Effector memory CD4-positive, alpha-beta T cell (primary cell): ENCODE measurements around the gene CLPTM1L.
A peak's percentile ranks its signal among the peaks of the same experiment; 100 is the strongest.

Experiments
- DNase-seq, 3 donors: peaks; one replicate each; pipeline ENCODE4 v3.0.0-alpha.2; 2020
- H3K27ac ChIP-seq: 2 replicates; pipeline ENCODE4 v1.7.0; 2013; ENCODE audit warnings: mild to moderate bottlenecking, low read length, moderate library complexity; ENCODE audit not compliant: insufficient read depth, poor library complexity, severe bottlenecking
- H3K27me3 ChIP-seq: replicated peaks from 2 replicates; pipeline ENCODE4 v1.7.0; 2013; ENCODE audit warnings: mild to moderate bottlenecking, low read length; ENCODE audit not compliant: insufficient read depth, control insufficient read depth, poor library complexity, severe bottlenecking
- H3K36me3 ChIP-seq: 2 replicates; pipeline ENCODE4 v1.7.0; 2013; ENCODE audit warnings: mild to moderate bottlenecking, low read length, moderate library complexity; ENCODE audit not compliant: control insufficient read depth, insufficient read depth
- H3K4me1 ChIP-seq: 2 replicates; pipeline ENCODE4 v1.7.0; 2013; ENCODE audit warnings: low read length, mild to moderate bottlenecking; ENCODE audit not compliant: control insufficient read depth, insufficient read depth, poor library complexity, severe bottlenecking
- H3K4me3 ChIP-seq: 2 replicates; pipeline ENCODE4 v1.7.0; 2013; ENCODE audit warnings: low read length, low read depth, mild to moderate bottlenecking; ENCODE audit not compliant: insufficient read depth, poor library complexity, severe bottlenecking
- H3K9me3 ChIP-seq: 2 replicates; pipeline ENCODE4 v1.7.0; 2013; ENCODE audit warnings: mild to moderate bottlenecking, low read length, moderate library complexity; ENCODE audit not compliant: control insufficient read depth

CLPTM1L gene

DNA sequence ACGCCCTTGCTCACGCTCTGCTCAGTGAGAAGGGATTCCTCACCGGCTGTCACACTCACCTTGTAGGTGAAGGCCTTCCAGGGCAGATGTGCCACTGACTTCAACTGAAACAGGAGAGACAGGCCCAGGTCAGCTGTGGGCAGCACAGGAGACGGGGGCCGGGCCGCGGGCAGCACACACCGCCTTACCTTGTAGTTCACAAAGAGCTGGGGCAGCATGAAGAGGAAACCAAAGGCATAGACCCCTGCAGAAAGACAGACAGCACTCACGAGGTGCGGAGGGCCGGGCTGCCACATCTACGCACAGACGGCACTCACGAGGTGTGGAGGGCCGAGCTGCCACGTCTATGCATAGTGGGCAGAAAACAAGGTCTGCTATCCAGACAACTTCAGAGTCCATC lies 23.3 kb downstream of the CLPTM1L start:
- H3K36me3 ChIP-seq, result peaks cover 62% of the 10 kb centered on the region
- H3K27ac ChIP-seq, result no peak overlapping the region
- peaks cover 4% of the 10 kb centered on the region for H3K4me1 ChIP-seq
- no peak for DNase-seq
- H3K27me3 ChIP-seq, result no peaks in the 10 kb centered on the region
- no peaks in the 10 kb centered on the region for H3K9me3 ChIP-seq
- no peak overlapping the region for H3K4me3 ChIP-seq

DNA sequence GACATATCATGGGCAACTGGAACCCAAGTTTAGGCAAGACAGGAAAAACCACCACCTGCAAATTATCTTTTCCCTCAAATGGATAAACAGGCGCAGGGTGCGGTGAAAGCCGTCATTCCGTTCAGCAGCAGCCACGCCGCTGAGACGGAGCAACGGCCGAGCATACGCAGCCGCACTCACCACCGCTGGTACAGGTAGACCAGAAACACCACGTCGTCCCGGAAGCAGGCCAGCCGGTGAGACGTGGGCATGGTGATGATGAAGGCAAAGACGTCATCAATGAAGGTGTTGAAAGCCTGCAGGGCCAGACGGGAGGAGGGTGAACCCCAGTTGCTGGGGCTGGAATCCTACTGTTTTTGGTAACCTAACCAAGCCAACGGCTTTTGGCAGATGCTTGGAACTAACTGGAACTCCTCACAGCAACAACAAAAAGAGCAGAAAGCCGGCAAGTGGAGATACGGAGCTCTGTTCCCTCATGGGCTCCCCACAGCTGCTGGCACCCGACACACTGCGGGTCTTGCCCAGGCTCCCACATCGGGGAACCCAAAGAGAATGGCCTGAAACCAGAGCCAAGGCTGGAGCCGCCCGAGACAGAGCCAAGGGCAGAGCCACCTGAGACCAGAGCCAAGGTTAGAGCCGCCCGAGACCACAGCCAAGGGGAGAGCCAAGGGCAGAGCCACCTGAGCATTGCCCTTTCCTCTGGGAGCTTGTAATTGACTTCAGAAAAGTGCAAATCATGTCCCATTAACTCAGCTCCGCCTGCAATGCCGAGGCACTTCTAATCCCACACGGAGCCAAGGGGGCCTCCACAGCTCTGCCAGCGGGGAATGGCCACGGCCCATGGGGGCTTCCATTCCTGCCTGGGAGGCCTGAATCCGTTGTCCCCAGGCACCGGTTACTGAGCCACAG lies 24.2 kb downstream of the CLPTM1L start:
- no peaks in the 10 kb centered on the region for H3K9me3 ChIP-seq
- no peaks in the 10 kb centered on the region for H3K27me3 ChIP-seq
- H3K4me1 ChIP-seq, result peaks cover 11% of the 10 kb centered on the region
- no peak overlapping the region for H3K27ac ChIP-seq
- peaks cover 55% of the 10 kb centered on the region for H3K36me3 ChIP-seq
- DNase-seq, result no peak
- H3K4me3 ChIP-seq, result no peak overlapping the region

DNA sequence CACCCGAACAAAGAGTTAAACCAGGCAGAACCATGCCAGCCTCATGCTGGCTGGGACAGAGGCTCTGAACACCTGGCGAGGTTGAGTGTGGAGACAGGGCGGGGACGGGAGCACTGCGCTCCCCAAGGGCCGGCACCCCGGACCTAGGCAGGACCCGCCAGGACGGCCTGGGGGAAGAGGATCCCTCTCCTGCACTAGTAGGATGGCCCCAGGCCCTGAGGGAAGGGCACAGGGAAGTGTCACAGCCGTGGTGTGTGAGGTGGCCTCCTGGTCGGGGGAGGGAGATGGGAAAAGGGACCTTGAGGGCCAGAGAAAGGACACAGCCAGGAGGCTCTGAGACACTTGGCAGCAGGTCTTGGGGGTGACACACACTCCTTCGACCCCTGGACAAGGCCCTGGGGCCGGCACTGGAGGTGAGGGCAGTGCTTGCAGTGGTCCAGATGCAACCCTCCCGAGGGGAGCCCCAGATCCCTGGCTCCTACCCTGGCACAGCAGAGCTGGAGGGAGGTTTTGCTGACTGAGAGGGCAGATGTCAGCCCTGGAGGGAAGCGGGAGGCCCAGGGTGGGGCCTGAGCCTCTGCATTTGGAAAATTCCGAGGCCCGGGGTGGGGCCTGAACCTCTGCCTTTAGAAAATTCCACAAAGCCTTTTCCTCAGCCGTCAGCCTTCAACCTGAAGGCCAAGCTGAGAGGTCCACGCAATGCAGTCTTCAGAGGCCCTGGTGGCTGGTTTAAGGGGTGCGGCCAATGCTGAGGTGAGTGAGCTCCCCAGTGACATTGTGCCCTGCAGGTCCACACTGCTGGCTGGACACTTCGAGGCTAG lies 25.3 kb downstream of the CLPTM1L start:
- no peaks in the 10 kb centered on the region for H3K9me3 ChIP-seq
- H3K27me3 ChIP-seq, result no peaks in the 10 kb centered on the region
- peaks cover 45% of the 10 kb centered on the region for H3K36me3 ChIP-seq
- H3K4me1 ChIP-seq, result peaks cover 22% of the 10 kb centered on the region
- H3K4me3 ChIP-seq, result no peak overlapping the region
- H3K27ac ChIP-seq, result no peak overlapping the region
- DNase-seq, result no peak

DNA sequence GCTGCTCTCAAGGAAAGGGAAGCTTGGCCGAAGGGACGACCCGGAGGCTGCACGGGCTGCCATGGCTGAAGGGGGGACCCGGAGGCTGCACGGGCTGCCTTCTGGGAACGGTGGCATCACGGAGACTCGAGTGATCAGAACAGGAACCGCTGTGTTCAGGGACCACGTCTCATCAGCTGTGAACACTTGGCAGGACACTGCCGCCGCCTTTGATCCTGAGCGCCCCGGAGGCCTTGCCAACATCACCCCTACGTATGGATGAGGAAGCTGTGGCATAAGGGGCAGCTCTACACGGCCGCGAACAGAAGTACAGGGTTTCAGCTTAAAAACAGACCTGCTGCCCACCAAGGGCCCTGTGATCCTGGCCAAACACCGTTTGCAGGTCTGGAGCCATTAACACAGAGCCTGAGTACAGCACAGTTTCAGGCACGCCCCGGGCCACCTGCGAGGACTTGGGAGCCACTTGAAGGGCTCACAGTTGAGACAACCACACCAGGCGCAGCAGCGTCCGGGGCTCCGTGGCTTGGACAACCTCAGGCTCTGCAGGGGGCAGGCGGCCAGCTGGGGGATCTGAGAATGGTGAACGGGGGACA lies 26.1 kb downstream of the CLPTM1L start:
- Histone ChIP-seq H3K36me3 (peaks cover 37% of the 10 kb centered on the region), H3K27me3 (no peaks in the 10 kb centered on the region), H3K27ac (no peak overlapping the region), H3K9me3 (no peaks in the 10 kb centered on the region), H3K4me3 (no peak overlapping the region), H3K4me1 (peaks cover 31% of the 10 kb centered on the region)
- no peak for DNase-seq

DNA sequence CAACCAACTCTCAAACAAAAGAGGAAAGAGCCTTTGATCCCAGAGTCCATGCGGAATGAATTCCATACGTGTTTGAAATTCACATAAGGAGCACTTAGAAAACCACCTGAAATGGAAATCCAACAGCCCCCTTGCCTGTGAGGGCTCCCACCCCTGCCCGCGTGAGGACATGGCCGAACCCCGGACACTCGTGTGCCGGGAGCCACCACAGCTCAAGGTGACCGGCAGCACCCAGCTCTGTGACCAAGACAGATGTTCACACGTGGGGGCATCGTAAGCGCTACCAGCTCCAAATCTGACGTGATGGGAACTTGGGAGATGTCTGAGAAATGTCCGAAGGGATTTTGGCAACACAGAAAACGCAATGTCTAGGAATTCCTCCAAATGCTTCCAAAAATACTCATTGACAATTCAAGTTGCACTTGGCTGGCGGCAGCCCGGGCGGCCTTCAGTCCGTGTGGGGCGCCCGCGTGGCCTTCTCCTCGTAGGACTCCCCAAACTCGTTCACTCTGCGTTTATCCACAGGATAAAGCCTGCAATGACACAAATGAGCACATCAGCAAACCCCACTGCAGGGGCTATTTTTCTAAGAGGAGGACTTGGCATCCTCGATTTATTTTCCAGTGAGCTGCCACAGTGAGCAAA lies 26.9 kb downstream of the CLPTM1L start:
- DNase-seq, result no peak
- no peak overlapping the region for H3K4me3 ChIP-seq
- peaks cover 34% of the 10 kb centered on the region for H3K36me3 ChIP-seq

DNA sequence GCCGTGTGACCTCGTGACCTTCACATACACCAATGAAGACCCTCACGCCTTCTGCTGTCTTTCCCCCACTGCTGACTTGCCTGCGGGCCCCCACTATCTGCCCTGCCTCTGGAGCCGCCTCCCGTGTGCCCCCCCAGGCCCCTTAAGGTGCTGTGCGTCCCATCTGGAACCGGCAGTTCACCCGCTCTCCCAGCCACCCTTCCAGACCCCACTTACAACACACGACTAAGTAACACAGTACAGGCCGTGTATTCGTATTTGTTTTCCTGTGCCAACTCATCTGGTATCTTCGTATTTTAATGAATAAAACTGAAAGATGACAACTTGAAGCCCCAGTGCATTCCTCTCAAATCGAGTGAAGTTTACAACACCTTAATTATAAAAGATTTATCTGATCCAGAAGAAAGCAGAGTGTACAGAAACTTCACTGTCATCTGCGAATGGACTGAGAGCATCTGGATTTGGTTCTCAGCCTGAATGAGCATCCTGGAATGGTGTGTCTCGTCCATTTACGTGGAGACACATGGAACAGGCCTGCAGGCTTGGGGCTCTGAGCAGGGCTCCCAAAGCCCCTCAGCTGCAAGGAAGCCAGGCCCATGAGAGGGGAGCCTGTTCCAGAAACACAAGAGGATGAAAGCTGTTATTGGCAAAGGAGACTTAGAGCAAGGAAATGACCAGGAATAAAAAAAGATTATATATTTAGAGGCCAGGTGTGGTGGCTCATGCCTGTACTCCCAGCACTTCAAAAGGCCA lies 28.1 kb downstream of the CLPTM1L start:
- H3K9me3 ChIP-seq, result no peaks in the 10 kb centered on the region
- peak overlapping the region; percentile 37 for H3K4me3 ChIP-seq
- peak overlapping the region; percentile 70 for H3K27ac ChIP-seq
- DNase-seq, result no peak
- H3K4me1 ChIP-seq, result peaks cover 41% of the 10 kb centered on the region
- peaks cover 26% of the 10 kb centered on the region for H3K36me3 ChIP-seq
- H3K27me3 ChIP-seq, result no peaks in the 10 kb centered on the region

More for the DNA sequence above, 26.9 kb downstream of the CLPTM1L start:
- Histone ChIP-seq H3K9me3 (no peaks in the 10 kb centered on the region), H3K4me1 (peaks cover 38% of the 10 kb centered on the region), H3K27me3 (no peaks in the 10 kb centered on the region), H3K27ac (no peak overlapping the region)

DNA sequence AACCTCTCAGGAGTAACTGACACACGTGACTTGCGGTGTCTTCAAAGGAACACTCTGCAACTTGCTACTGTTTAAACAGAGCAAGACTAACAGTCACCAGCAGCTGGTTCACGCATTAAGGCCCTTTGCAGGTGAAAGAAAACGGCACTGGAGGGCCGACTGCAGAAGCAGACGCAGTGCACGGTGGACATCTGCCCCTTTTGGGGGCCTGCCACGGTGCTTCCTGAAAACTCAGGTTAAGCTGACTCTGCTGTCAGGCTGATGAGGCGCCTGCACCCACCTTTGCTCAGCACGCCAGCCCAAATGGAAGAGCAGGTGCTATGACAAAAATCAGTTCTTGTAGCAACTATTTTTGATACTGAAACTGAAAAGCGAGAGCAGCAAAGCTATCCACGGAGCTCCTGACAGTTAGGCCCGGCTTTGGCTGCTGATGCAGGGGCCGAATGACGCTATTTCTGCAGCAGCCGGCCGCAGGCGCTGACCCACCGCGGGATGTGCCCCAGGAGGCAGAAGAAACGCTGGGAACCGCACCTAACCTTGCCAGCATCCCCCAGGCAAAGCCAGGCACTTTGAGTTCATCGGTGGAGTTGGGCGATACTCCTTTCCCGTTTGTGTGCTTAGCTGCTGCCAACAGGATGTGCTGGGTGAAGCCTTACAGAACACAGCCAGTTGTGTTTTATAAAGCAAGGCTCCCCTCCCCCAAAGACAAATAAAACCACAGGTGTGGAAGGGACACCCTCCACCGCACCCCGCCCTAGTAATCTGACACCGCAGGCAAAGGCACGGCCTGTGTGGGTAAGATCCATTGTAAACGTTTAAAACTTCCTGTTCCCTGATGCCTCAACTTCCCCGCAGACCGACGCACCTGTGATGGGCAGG lies 29.0 kb downstream of the CLPTM1L start:
- peaks cover 41% of the 10 kb centered on the region for H3K4me1 ChIP-seq
- H3K27ac ChIP-seq, result peak overlapping the region; percentile 70
- no peaks in the 10 kb centered on the region for H3K27me3 ChIP-seq
- peak; percentile 30 to 51 (median 49) for DNase-seq
- peak overlapping the region; percentile 37 for H3K4me3 ChIP-seq
- H3K9me3 ChIP-seq, result no peaks in the 10 kb centered on the region
- peaks cover 18% of the 10 kb centered on the region for H3K36me3 ChIP-seq

DNA sequence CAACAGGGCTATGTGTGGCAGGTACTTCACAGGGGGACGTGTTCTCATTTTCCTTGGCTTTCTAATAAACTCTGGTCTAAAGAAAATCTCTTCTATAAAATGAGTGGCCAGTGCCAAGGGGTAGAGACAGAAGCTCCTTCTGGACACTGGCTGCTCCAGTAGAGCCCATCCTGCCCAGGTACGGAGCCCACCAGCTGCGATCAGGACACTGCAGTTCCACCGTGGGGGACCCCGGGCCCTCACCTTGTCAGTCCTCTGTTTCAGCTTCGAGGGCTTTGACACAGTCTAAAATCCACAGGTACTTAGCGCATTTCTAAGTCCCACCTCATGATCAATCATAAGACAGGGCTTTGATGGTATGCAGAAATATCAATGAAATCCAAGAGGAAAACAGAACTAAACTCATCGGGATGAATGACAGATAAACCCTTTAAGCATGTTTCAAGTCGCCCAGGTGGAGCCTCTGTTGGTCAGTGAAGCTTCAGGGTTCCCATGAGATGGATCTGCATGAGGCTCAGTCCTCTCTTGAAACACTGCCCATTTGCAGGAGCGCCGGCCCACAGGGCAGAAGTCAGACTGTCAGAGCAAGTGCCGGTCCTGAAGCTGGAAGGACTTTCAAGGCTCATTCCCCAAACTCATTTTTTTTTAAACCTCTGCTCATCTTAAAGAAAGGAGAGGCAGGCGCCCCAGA lies 29.7 kb downstream of the CLPTM1L start:
- peaks cover 11% of the 10 kb centered on the region for H3K36me3 ChIP-seq
- no peak overlapping the region for H3K4me3 ChIP-seq
- no peaks in the 10 kb centered on the region for H3K27me3 ChIP-seq
- DNase-seq, result no peak
- H3K4me1 ChIP-seq, result peaks cover 41% of the 10 kb centered on the region
- H3K27ac ChIP-seq, result peak overlapping the region; percentile 70
- no peaks in the 10 kb centered on the region for H3K9me3 ChIP-seq
